ENCODE results near the gene ARHGEF9. TPM values are rescaled to one million over a fixed set of nuclear protein-coding genes. Genes with fewer than 3 reads are reported as not detected.

Gene ARHGEF9
- total and polyA plus RNA-seq, 10 donors: 8.3 to 29.8 (median 16.6) TPM

DNA sequence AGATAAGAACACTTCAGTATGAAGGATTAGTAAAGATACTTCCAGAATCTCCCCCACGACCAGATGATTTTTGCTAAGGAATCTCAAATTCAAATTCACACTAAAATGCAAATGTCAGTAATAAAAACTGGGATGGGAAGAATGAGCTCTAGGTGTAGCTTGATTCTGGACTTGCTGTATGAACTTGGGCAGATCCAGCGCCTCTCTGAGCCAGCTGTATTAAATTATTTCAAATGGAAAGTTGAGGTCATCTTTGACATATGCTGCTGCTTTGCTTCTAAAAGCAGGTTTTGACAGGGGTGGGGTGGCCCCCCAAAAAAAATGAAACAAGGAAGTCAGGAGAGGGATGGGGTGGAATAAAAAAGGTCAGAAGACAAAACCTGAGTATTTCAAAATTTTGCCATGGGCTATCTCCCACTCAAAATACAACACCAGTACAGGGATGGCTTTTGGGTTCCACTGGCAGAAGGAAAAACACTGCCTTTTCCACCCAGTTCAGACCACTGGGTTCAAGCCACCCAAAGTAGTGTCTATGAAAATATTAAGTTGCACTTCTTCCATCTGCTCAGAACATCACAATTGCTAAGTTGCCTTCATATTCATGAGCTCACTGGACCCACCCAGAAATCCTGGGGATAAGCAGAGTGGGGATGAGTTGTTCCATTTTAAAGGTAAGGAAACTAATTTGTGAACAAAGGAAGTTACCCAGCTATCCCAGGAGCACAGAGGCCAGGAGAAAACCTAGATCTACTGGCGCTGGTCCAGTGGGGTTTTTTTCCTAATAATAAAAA lies 47.7 kb downstream of the ARHGEF9 start:
- H3K27ac ChIP-seq: no peak overlapping the region
- no peaks in the 10 kb centered on the region for H3K36me3 ChIP-seq
- H3K27me3 ChIP-seq (replicated peaks in 1 of 7): no peaks in the 10 kb centered on the region
- no peak overlapping the region for H3K4me3 ChIP-seq
- TF ChIP-seq POLR2A (IDR thresholded peaks at IDR 0.05) (no peak), POLR2AphosphoS5 (IDR thresholded peaks at IDR 0.05) (no peak)
- TF ChIP-seq, protein P1, sequence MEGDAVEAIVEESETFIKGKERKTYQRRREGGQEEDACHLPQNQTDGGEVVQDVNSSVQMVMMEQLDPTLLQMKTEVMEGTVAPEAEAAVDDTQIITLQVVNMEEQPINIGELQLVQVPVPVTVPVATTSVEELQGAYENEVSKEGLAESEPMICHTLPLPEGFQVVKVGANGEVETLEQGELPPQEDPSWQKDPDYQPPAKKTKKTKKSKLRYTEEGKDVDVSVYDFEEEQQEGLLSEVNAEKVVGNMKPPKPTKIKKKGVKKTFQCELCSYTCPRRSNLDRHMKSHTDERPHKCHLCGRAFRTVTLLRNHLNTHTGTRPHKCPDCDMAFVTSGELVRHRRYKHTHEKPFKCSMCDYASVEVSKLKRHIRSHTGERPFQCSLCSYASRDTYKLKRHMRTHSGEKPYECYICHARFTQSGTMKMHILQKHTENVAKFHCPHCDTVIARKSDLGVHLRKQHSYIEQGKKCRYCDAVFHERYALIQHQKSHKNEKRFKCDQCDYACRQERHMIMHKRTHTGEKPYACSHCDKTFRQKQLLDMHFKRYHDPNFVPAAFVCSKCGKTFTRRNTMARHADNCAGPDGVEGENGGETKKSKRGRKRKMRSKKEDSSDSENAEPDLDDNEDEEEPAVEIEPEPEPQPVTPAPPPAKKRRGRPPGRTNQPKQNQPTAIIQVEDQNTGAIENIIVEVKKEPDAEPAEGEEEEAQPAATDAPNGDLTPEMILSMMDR (IDR thresholded peaks at IDR 0.05 in 8 of 11, conservative IDR thresholded peaks at IDR 0.05 in 3 of 11): no peak
- 66 to 93% (median 86%) methylated on average over 3 of the region's 3 CpGs for WGBS, 5 donors
- intact Hi-C loops (cut with DNase I; ENCODE audit: low total_unique reads): no loop called here
- H3K9me3 ChIP-seq: no peaks in the 10 kb centered on the region
- DNase-seq: no peak
- H3K4me1 ChIP-seq: no peaks in the 10 kb centered on the region

DNA sequence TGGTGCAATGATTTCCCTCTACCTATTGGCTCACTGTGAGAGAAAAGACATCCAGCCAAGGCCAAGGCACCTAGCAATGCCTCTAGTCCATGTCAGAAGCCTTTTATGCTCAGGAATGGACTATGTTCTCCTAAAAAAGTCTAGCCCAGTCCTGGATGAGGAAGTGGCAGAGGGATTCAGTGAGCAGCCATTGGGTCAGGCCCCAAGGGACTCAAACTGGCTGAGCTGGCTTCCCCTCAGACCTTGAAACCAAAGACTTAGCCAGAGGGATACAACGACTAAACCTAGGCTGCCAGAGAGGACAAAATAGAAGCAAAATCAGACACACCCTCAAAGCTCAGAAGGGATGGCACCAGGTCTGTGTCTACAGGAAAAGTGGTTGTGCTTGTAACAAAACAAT lies 49.1 kb downstream of the ARHGEF9 start:
- intact Hi-C loops (cut with DNase I; ENCODE audit: low total_unique reads): no loop called here
- no peak overlapping the region for H3K4me3 ChIP-seq
- 29 to 75% (median 43%) methylated on average over 1 of the region's 1 CpG; no CpG with 5 or more reads in 1 of the 5 donors for WGBS, 5 donors
- no peaks in the 10 kb centered on the region for H3K36me3 ChIP-seq
- TF ChIP-seq POLR2AphosphoS5 (IDR thresholded peaks at IDR 0.05): no peak
- TF ChIP-seq, protein P1 (IDR thresholded peaks at IDR 0.05 in 8 of 11, conservative IDR thresholded peaks at IDR 0.05 in 3 of 11): no peak
- TF ChIP-seq POLR2A (IDR thresholded peaks at IDR 0.05): no peak
- H3K4me1 ChIP-seq: no peaks in the 10 kb centered on the region
- H3K27me3 ChIP-seq (replicated peaks in 1 of 7): no peaks in the 10 kb centered on the region
- no peaks in the 10 kb centered on the region for H3K9me3 ChIP-seq
- DNase-seq: no peak
- no peak overlapping the region for H3K27ac ChIP-seq

DNA sequence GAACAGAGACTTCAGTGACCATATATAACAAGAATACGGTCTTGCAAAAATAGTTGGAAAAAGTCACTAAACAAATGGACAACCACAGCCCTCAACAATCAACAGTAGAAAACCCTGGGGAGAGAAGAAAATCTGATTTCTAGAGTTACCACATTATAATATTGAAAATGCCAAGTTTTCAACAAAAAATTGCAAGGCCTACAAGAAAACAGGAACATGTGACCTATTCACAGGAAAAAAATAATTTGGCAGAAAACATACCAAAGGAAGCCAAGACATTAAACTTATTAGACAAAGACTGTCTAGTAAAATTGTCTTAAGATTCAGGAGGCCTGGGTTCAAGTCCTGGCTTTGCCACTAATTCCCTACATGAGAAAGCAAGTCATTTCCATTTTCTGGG lies 64.7 kb downstream of the ARHGEF9 start:
- no peaks in the 10 kb centered on the region for H3K4me1 ChIP-seq
- peaks cover 0 to 64% (median 0%) of the 10 kb centered on the region in 6 donors for H3K36me3 ChIP-seq
- no peaks in the 10 kb centered on the region for H3K9me3 ChIP-seq
- intact Hi-C loops (cut with DNase I; ENCODE audit: low total_unique reads): no loop called here
- H3K27ac ChIP-seq: no peak overlapping the region
- no peak for DNase-seq
- TF ChIP-seq POLR2AphosphoS5 (IDR thresholded peaks at IDR 0.05) (no peak), POLR2A (IDR thresholded peaks at IDR 0.05) (no peak)
- TF ChIP-seq, protein P1 (IDR thresholded peaks at IDR 0.05 in 8 of 11, conservative IDR thresholded peaks at IDR 0.05 in 3 of 11): no peak
- H3K27me3 ChIP-seq (replicated peaks in 1 of 7): no peaks in the 10 kb centered on the region
- WGBS, 5 donors: 75 to 97% (median 95%) methylated on average over 1 of the region's 1 CpG
- no peak overlapping the region for H3K4me3 ChIP-seq

DNA sequence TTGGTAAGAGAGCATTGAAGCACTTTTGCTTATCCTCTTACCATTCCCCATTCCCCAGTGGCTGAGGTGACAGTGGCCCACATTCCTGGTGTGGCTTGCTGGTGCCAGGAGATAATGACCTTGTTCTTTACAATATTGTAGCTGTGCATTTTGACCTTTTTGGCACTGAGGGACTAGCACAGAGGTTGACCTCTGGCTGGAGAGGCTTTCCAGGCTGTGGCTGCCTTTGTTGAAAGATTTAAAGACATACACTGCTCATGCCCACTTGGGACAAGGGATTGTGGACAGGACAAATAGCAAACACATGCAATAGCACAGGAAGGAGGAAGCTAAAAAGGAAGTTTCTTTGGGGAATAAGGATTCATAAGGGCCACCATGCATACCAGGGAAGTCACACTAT lies 65.4 kb downstream of the ARHGEF9 start:
- Histone ChIP-seq H3K27me3 (replicated peaks in 1 of 7) (no peaks in the 10 kb centered on the region), H3K27ac (no peak overlapping the region), H3K4me3 (no peak overlapping the region), H3K36me3 (peaks cover 0 to 64% (median 0%) of the 10 kb centered on the region in 6 donors), H3K9me3 (no peaks in the 10 kb centered on the region), H3K4me1 (no peaks in the 10 kb centered on the region)
- DNase-seq: no peak
- intact Hi-C loops (cut with DNase I; ENCODE audit: low total_unique reads): no loop called here
- no peak for TF ChIP-seq POLR2A (IDR thresholded peaks at IDR 0.05)
- TF ChIP-seq POLR2AphosphoS5 (IDR thresholded peaks at IDR 0.05): no peak
- TF ChIP-seq, protein P1 (IDR thresholded peaks at IDR 0.05 in 8 of 11, conservative IDR thresholded peaks at IDR 0.05 in 3 of 11): no peak
